Epithelial cell of alveolus of lung (primary cell): ENCODE measurements around the gene ZSCAN25. TPM values are rescaled to one million over a fixed set of nuclear protein-coding genes. Genes with fewer than 3 reads are reported as not detected.

Experiments used
- total RNA-seq: library from RNA; depleted of rRNA; stranded (reverse); fragments of >200 nt; gene quantifications from 2 replicates; pipeline ENCODE4 v1.2.1, GENCODE V29; 2015

ZSCAN25 gene
- 5.6 and 17.0 TPM in 2 replicates for total RNA-seq

DNA sequence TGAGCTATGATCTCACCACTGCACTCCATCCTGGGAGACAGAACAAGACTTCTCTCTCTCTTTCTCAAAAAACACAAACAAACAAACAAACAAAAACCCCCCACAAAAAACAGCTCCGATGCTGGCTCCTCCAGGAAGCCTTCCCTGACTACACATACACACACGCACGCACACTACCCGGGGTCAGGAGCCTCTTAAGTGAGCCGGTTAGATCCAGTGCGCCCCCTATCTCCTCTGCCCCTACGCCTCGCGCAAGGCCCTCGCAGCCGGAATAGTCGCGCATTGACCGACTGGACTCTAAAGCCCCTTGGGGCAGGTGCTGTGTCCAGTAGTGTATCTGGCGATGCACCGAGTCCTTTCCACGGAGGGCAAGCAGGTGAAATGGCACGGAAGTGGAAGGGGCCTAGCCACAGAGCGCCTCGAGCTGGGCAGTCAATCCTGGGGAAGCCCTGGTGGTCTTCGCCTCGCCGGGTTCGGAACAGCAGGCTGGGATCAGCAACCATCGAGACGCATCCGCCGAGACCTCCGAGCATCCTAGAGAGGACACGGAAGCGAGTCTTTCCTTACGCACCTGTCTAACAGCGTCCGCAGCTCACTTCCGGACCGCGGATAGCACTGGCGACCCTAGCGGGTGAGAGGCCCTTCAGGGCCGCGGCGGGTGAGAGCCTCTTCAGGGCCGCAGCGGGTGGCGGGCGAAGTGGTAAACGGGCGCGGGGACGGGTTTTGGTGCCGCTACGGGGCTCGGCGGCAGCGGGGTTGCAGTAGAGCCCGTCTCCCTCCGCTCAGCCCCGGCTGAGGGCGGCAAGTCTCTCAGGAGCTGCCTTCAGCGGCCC is at the start of gene ZSCAN25:
Gene ZSCAN25 (plus strand): TSS at position 588 of the 833 bp plus-strand sequence. CDS start 2,661 bp downstream, outside the sequence.

DNA sequence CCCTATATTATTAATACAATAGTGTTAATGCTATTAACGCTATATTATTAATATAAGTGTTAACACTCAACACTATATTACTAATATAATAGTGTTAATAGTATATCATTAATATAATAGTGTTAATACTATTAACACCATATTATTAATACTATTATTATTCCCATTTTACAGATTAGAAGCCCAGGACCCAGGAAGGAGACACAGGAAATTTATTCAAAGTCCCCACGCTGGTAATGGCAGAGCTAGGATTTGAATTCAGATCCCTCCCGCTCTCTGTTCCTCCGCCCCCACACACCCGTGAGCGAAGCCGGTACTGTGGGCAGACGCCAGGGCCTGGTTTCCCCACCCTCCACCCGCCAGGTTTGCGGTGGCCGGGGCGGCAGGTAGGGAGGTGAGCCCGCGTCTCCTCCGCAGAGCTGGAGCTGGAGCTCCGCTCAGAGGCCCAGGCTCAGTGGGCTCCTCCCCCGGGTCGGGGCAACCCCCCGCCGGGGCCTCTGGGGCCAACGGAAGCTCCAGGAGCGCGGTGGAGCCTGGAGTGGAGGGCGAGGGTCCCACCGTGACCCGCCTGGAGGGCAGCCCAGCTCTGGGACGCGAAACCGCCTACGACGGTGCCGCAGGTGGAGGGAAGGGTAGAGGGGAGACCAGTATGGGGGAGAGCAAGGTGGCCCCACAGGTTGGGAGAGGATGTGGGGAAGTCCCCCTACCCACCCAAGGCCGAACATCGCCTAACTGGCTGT is 18.8 kb upstream of the ZSCAN25 start, which contains the start of gene TMEM225B:
Gene TMEM225B (plus strand): TSS at position 506 of the 740 bp plus-strand sequence. CDS start 6,122 bp downstream, outside the sequence.

DNA sequence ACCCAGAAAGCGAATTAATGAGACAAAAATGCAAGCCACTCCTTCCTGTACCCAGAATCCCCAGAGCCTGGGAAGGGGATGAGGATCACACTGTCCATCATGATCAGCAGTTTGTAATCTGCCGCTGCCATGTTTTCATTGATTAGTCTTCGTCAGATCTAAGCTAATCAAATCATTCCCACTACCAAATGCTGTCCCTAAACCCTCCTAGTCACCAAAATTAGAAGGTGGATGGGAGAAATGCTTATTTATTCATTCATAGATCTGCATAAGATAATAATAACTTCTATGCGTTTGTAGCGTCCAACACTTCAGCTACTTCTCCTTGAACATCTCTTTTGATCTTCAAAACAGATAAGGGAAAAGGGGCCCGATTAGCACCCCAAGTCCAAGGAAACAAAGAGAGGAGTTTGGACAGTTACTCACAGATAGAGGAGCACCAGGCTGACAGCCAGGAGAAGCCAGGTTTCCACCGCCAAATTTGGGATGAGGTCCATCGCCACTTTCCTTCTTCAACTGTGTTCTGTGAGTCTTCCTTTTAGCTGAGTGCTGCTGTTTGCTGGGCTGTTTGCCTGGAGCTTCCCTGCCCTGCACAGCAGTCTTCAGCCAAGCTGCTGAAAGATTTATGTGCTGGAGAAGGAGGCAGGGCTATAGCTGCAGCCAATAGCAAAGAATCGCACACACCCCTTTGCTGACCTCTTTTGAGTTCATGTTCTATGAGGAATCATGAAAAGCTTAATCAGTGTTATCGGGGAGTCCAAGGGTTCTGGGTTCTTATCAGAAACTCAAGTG is 62.9 kb downstream of the ZSCAN25 start, which contains the start of gene CYP3A5:
Gene CYP3A5 (minus strand): TSS at position 597 of the 792 bp plus-strand sequence. CDS start 100 bp downstream, at position 497.

Other genes starting within 250 kb of the ZSCAN25 start
- 172 and 382 TPM in 2 replicates for gene ARPC1B, start 242.2 kb upstream of the ZSCAN25 start, total RNA-seq
- 97.0 and 105 TPM in 2 replicates for gene PDAP1, start 208.3 kb upstream of the ZSCAN25 start, total RNA-seq
- 105 and 108 TPM in 2 replicates for gene BUD31, start 208.0 kb upstream of the ZSCAN25 start, total RNA-seq
- 4.0 and 7.2 TPM in 2 replicates for gene PTCD1, start 178.1 kb upstream of the ZSCAN25 start, total RNA-seq
- 22.5 and 36.2 TPM in 2 replicates for gene CPSF4, start 178.0 kb upstream of the ZSCAN25 start, total RNA-seq
- 2,095 and 2,779 TPM in 2 replicates for gene ATP5MF, start 150.8 kb upstream of the ZSCAN25 start, total RNA-seq
- gene ZNF789, start 144.1 kb upstream of the ZSCAN25 start, total RNA-seq, result 4.4 and 5.5 TPM in 2 replicates
- gene ZNF394, start 116.7 kb upstream of the ZSCAN25 start, total RNA-seq, result 16.4 and 19.7 TPM in 2 replicates
- 9.3 and 12.1 TPM in 2 replicates for gene ZKSCAN5, start 112.3 kb upstream of the ZSCAN25 start, total RNA-seq
- 5.8 and 17.9 TPM in 2 replicates for gene FAM200A, start 64.8 kb upstream of the ZSCAN25 start, total RNA-seq
- 29.2 and 89.8 TPM in 2 replicates for gene ZNF655, start 58.3 kb upstream of the ZSCAN25 start, total RNA-seq
- gene TMEM225B, start 18.7 kb upstream of the ZSCAN25 start, total RNA-seq, result 0.39 and 4.2 TPM in 2 replicates
- 0.24 and 0.39 TPM in 2 replicates for gene CYP3A5, start 63.0 kb downstream of the ZSCAN25 start, total RNA-seq
- 0.13 and 1.0 TPM in 2 replicates for gene CYP3A7, start 118.2 kb downstream of the ZSCAN25 start, total RNA-seq
- not detected in 2 replicates for gene CYP3A4, start 167.2 kb downstream of the ZSCAN25 start, total RNA-seq
- gene CYP3A43, start 211.1 kb downstream of the ZSCAN25 start, total RNA-seq, result not detected in 2 replicates